ENCODE data around the gene SLAMF9.

The SLAMF9 gene

DNA sequence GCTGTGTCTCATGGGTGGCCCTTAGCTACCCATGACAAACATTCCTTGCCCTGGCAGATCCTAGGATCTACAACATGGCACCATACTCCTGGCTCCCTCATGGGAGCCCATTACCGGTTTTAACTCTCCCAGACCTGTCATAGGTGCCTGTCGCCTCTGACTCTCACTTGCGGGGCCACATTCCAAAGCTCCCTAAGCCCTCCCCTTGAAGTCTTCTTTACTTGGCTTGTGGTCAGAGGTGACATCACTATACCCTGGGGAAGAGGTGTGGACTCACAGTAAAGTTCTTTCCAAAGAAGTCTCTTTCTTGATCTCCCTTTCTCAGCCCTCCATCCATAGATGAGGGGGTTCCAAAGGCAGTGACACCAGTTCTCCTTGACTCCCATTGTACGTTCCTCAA is 5.4 kb upstream of the SLAMF9 start:
- TF ChIP-seq, protein P1, sequence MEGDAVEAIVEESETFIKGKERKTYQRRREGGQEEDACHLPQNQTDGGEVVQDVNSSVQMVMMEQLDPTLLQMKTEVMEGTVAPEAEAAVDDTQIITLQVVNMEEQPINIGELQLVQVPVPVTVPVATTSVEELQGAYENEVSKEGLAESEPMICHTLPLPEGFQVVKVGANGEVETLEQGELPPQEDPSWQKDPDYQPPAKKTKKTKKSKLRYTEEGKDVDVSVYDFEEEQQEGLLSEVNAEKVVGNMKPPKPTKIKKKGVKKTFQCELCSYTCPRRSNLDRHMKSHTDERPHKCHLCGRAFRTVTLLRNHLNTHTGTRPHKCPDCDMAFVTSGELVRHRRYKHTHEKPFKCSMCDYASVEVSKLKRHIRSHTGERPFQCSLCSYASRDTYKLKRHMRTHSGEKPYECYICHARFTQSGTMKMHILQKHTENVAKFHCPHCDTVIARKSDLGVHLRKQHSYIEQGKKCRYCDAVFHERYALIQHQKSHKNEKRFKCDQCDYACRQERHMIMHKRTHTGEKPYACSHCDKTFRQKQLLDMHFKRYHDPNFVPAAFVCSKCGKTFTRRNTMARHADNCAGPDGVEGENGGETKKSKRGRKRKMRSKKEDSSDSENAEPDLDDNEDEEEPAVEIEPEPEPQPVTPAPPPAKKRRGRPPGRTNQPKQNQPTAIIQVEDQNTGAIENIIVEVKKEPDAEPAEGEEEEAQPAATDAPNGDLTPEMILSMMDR (IDR thresholded peaks at IDR 0.05; ENCODE audit: low read depth, low read length) = no peak
- no peak overlapping the region for H3K4me3 ChIP-seq (replicated peaks in 1 of 2; ENCODE audit: low read depth in 2 of 2, low read length in 2 of 2)
- DNase-seq (ENCODE audit: low read depth in 2 of 2) = peak; percentile 10 to 54

- TF ChIP-seq, protein P1 (IDR thresholded peaks at IDR 0.05; ENCODE audit: low read depth, low read length) = no peak
- DNase-seq (ENCODE audit: low read depth in 2 of 2) = no peak
- H3K4me3 ChIP-seq (replicated peaks in 1 of 2; ENCODE audit: low read depth in 2 of 2, low read length in 2 of 2) = no peak overlapping the region
These were observed 4.8 kb upstream of the SLAMF9 start for GRCh38 chr1:159958719-159959380.

- no peak overlapping the region for H3K4me3 ChIP-seq (replicated peaks in 1 of 2; ENCODE audit: low read depth in 2 of 2, low read length in 2 of 2)
- no peak for DNase-seq (ENCODE audit: low read depth in 2 of 2)
- TF ChIP-seq, protein P1 (IDR thresholded peaks at IDR 0.05; ENCODE audit: low read depth, low read length) = no peak
These were observed 3.8 kb upstream of the SLAMF9 start for GRCh38 chr1:159957824-159958268.

GRCh38 chr1:159955456-159955855 is 1.4 kb upstream of the SLAMF9 start:
- DNase-seq (ENCODE audit: low read depth in 2 of 2) = no peak
- TF ChIP-seq, protein P1 (IDR thresholded peaks at IDR 0.05; ENCODE audit: low read depth, low read length) = no peak
- no peak overlapping the region for H3K4me3 ChIP-seq (replicated peaks in 1 of 2; ENCODE audit: low read depth in 2 of 2, low read length in 2 of 2)

DNA sequence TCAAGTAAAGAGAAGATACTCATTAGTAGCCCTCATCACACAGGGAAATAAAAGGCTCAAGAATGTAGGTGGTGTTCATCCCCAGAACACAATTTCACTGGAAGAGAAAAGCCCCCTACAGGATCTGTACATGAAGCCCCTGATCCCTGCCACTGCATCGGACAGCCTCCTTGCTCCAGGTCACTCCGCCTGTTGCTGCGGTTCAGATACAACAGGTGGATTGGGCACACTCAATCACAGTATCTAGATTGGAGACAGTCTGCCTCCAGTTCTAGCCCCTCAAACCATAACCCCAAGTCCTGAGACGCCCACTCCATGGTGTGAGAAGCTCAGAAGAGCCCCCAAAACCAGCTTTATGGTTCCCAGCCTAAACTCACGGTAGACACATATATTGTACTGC is 1.1 kb downstream of the SLAMF9 start:
- H3K4me3 ChIP-seq (replicated peaks in 1 of 2; ENCODE audit: low read depth in 2 of 2, low read length in 2 of 2) = no peak overlapping the region
- TF ChIP-seq, protein P1 (IDR thresholded peaks at IDR 0.05; ENCODE audit: low read depth, low read length) = no peak
- DNase-seq (ENCODE audit: low read depth in 2 of 2) = no peak

GRCh38 chr1:159951551-159951950 is 2.5 kb downstream of the SLAMF9 start:
- no peak for DNase-seq (ENCODE audit: low read depth in 2 of 2)
- no peak overlapping the region for H3K4me3 ChIP-seq (replicated peaks in 1 of 2; ENCODE audit: low read depth in 2 of 2, low read length in 2 of 2)
- TF ChIP-seq, protein P1 (IDR thresholded peaks at IDR 0.05; ENCODE audit: low read depth, low read length) = no peak

- TF ChIP-seq, protein P1 (IDR thresholded peaks at IDR 0.05; ENCODE audit: low read depth, low read length) = no peak
- no peak overlapping the region for H3K4me3 ChIP-seq (replicated peaks in 1 of 2; ENCODE audit: low read depth in 2 of 2, low read length in 2 of 2)
- no peak for DNase-seq (ENCODE audit: low read depth in 2 of 2)
These were observed 3.0 kb downstream of the SLAMF9 start for GRCh38 chr1:159951016-159951415.
